Superior temporal gyrus (tissue), 1 donor: ENCODE results near the gene PPOX.

ENCODE experiments used
- DNase-seq: peaks from one replicate; pipeline ENCODE4 v3.0.0-alpha.2; 2016; ENCODE audit errors: extremely low spot score

Gene PPOX

DNA sequence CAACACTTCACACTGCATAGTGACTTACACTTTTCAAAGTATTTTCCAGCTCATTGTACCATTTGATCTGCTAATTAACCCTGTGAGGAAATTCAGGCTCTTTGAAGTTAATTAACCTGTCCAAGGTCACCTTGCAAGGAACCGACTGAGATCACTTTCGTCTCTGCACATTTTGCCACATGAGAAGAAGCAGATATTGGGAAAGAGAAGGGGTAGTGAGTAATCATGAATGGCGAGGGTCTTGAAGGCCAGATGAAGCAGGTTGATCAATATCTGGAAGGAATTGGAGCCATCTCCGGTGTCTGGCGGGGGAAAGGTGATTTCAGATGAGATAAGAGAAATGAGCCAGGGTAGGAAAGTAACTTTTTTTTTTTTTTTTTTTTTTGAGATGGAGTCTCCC lies 53.8 kb downstream of the PPOX start:
- no peak for DNase-seq
